Endometrium (tissue), 2 donors: ENCODE measurements around the gene CIC.

ENCODE experiments used
- FAIRE-seq: peaks from 2 replicates; lab custom pipeline; 2012; peaks lifted over from hg19 to GRCh38; lab: Jason Lieb, UNC
- donor health status: control.
- donor health status: control.

CIC gene

DNA sequence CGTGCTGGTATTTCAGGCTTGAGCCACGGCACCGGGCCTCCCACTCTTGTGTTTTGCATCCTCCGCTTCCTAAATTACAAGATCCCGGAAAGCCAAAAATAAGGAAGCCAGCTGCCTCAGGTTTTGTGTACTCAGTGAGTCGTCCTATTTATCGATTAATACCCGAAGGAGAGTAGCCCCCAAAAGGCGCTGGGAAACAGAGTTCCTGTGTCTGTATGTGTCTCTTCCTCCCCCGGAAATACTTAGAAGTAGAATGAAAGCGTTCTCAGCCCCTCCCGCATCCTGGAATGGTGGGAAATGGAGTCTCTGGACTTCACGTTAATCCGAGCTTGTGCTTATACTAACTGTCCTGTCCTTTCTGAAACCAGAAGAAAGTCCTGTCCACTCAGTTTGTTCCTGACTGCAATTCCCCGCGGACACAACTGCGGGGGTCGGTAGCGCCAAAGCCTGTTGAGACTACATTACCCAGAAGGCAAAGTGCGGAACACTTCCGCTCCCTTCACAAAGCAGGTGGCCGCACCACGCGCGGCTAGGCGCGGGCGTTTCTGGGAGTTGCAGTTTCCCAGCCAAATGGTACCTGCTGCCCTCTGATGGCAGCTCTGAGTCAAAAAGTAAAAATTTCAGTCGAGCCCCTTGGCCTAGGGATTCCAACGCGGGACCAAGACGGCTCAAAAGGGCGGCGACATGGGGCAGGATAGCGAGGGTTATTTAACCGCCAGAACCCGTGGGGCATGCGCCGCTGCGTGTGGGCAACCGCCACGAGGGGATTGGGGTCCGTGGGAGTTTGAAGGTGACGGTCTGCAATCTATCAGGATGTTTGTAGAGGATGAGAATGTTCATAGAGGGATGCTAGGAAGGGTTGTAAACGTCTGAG lies 24.5 kb upstream of the CIC start:
- peak; percentile 93 for FAIRE-seq

DNA sequence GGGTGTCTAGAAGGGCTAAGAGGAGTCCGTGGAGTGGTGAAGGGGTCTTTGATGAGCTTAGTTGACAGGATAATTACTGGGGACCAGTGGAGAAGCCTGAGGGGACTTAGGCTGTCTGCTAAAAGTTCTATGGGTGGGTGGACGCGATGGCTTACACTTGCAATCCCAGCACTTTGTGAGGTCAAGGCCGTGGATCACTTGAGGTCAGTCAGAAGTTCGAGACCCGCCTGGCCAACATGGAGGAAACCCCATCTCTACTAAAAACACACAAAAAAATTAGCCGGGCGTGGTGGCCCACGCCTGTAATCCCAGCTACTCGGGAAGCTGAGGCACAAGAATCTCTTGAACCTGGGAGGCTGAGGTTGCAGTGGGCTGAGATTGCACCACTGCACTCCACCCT lies 23.8 kb upstream of the CIC start:
- no peak for FAIRE-seq

DNA sequence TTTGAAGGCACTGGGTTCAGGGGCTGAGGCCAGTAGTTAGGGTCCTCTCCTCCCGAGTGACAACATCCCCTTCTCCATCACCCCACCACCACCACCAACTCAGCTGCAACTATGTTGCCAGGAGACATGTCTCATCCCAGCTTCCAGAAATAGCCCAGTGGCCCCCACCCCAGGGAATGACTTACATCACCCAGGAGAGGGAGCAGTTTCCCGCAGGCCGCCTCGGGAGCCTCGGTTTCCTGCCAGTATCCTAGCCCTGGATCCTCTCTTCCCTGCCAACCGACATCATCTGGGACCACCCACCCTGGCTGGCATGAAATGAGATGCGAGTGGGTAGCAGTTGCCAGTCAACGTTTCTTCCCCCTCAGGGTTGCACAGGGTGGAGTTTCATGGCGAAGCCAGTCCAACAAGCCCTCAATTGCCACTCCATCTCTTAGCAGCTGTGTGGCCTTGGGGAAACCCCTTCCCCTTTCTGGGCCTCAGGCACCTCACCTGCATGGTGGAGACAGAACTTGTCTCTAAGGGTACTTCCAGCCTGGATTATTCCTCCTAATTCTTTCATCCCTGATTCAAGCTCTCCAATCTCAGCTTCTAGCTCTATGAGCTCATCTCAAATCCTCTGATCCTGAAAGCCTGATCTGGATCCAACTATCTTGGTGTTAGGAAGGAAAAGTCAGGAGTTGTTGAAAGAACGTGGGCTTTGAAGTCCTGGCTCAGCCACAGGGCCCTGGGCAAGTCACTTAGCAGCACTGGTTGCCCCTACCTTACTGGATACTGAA lies 22.7 kb upstream of the CIC start:
- no peak for FAIRE-seq

DNA sequence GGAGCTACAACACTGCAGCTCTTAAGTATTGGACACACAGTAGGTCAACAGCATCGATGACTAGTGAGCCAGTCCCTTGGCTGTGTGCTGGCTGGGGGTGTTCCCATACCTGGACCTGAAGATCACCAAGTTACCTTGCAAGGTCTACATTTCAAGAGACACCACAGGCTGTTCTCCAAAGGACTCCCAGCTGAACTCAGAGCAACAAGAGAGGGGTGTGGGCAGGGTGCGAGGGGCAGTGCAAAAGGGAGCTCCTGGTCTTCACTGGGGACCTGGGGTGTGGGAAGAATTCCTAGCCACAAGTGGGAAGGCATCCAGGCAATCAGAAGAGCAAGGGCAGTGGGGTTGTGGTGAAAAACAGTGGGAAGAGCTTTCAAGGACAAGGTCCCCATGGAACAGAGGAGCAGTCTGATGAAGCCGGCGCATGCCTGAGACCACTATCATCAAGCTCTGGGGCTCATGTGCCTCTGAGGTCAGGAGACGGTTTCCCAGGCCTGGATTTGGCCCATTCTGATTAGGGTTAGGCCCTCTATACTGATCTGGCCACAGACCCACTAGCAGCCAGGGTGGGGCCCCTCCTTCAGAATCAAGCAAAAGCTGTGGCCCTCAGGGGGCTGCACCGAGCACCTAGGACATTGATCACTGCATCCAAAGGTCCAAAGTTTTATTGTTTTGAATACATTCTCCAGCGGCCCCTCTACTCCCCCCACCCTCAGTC lies 22.0 kb upstream of the CIC start:
- no peak for FAIRE-seq

DNA sequence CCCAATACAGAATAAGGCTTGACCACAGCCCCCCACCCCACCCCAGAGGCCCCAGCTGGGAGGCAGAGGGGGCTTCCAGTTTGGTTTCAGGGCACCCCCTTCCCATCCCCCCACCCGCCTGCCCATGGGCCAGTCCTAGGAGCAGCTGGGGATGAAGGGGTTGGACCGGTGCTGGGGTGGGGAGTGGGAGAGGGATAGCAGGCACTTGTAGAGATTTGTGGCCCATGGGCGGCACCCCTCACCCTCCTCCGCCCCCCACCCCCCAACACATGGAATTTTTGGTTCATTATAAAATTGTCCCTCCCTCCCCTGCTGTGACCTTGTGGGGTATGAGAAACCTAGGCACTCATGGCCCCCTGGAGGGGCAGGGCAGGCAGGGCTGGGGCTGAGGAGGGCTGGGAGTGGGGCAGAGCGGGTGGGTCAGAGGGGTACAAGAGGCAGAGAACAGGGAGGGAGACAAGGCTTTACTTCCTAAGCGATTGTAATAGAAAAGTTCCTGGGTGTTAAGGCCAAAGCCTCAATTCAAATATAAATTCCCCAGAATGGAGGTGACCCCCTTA lies 21.3 kb upstream of the CIC start:
- no peak for FAIRE-seq

DNA sequence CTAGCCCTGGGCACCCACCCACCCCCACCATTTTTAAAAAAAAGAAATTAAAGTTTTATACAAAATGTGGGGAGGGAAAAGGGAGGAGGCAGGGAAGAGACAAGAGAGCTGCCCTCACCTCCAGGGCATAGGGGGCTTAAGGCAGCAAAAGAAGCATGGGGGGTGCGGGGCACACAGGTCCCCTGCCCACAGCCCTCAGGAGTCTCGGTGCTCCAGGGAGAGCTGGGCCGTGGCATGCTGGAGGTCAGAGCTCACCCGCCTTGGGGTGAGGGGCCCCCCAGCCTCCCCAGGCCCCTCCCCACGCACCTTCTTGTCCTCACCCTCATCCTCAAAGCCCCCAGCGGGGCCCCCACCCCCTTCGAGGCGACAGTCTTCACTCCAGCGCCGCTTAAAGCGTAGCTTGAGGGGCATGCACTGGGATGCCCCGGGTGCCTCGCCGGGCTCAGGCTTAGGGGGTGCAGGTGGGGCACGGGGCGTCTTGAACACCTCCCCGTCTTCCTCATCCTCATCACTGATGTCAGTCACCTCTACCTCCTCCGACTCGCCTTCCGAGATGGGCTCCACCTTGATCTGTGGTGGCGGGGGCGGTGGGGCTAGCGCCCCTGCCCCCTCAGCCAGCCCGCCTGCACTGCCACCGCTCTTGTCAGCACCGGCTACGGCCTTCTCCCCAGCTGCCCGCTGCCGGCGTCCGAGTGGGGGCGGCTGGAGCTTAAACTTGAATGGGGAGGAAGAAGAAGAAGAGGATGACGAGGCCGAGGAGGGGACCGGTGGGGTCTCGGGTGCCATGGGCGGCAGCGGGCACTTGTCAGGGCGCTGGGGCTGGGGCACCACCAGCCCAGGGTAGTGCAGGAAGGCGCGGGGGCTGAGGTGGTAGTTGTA lies 20.5 kb upstream of the CIC start:
- FAIRE-seq, result no peak

DNA sequence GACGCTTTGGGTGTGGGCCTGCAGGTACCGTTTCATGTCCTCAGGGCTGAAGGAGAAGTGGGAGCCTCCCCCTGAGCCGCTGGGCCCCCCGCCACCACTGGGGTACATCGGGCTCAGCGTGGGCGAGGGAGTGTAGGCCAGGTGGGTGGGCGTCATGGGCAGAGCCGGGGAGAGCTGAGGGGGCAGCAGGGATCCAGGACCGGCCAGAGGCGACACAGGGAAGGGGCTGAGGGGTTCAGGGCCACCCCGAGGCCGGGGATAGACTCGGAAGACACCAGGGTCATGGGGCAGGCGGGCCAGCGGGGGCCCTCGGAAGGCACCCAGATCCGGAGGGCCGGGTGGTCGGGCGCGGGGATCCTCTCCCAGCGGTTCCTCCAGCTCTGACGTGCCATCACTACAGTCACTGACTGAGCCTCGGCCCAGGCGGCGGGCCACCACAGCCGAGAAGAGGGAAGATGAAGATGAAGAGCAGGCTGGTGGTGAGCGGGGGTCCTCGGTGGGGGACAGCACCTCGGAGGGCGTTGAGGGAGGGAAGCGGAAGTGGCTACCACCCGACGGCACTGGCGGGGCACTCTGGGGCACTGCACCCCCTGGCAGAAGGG lies 19.8 kb upstream of the CIC start:
- FAIRE-seq, result no peak

DNA sequence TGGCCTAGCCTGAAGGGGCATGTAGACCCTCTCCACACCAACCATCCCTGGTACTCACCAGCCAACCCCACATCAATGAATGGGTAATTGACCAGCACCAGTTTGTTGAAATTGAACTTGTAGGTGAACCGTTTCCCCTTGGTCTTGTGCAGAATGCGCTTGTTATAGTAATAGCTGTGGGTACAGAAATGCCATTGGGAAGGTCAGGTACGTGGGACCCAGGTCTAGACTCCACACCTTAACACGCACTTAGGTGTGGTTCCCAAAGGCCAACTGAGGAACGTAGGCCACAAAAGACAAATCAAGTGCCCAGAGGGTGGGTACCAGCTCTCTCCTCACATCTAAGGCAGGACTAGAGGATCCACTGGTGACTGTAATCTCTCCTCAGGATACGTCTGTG lies 19.3 kb upstream of the CIC start:
- no peak for FAIRE-seq

DNA sequence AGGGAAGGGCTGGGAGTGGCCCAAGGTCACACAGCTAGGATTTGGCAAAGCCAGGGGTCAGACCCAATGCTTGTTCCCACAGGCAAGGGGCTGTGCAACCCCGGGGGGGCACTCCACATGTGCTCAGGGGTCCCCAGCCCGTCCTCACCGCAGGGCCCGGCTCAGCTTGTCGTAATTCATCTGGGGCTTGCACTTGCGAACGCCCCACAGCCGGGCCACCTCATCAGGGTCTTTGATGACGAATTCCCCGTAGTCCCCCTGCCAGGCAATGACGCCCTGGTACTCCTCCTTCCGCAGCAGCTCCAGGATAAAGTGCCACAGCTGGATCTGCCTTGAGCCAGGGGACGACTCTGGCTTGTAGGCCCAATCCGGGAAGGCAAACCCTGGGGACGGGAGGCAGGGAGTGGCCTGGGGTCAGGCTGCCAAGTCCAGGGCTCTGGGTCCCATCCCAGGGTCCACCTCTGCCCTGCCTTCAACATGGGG lies 18.8 kb upstream of the CIC start:
- no peak for FAIRE-seq

DNA sequence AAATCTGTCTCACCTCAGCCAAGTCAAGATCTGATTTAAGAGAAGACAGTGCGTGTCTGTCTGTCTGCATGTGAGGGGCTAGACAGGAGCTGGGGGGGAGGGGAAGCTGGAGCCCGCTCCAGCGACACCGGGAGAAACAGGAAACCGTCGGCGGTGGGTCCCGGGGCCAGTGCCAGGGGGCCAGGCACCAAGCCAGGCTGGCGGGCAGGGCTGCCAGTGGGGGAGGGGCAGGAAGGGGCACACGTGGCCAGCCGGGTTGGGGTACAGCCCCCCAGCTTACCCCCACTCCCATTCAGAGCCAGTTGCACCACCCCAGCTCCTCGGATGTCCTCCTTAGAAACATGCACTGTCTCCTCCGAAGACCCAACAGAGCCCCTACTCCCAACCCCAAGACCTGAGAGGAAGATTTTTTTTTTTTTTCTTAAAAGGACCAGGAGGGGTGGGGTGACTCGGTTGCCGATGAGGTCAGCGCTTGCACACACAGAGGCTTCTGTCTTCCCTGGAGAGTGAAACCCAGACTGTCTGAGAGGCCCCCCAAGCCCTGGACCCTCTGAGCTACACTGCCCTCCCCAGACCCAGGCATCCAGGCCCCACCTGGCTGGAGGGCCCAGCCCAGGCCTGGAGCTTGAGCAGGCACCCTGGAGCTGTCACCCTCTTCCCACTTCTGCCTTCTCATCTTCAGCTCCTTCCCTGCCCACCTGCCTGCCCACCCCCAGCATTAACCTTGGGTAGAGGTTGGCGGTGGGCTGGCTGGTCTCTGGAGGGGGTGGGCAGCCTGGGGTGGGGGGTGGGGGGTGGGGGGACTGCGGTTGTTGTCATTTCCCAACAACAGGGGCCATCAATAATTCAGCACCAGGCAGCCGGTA lies 18.2 kb upstream of the CIC start:
- no peak for FAIRE-seq

DNA sequence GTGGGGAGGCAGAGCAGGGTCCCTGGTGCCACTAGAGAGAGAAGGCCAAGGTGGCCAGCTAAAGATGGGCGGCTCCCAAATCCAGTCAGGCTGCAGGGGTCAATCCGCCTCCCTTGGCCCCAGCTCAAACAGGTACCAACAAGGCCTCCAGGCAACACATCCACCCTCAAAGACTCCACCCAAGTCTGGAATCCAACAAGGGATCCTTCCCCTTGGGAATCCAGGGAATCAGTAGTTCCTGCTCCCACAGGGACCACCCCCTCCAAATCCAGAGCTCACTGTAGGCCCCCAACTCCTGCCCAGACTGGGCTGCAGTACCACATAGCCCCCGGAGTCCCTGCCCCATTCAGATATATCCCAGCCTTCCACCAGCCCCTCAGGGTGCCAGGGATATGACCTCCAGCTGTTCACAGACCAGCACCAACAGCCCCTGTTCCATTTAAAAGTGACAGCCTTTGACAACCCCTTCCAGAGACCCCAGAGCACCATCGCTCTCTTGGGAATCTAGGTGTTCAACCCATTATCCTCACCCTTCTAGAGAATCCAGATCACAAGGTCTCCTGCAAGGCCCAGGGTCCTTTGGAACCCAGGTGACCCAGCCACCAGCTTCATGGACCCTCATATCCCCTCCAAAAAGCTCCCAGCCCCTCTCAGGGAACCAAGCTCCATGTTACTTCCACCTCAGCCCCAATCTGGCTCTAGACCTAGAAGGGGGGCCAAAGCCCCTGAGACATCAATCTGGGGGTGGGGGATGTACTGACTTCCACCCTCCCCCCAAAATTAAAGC lies 17.3 kb upstream of the CIC start:
- no peak for FAIRE-seq

DNA sequence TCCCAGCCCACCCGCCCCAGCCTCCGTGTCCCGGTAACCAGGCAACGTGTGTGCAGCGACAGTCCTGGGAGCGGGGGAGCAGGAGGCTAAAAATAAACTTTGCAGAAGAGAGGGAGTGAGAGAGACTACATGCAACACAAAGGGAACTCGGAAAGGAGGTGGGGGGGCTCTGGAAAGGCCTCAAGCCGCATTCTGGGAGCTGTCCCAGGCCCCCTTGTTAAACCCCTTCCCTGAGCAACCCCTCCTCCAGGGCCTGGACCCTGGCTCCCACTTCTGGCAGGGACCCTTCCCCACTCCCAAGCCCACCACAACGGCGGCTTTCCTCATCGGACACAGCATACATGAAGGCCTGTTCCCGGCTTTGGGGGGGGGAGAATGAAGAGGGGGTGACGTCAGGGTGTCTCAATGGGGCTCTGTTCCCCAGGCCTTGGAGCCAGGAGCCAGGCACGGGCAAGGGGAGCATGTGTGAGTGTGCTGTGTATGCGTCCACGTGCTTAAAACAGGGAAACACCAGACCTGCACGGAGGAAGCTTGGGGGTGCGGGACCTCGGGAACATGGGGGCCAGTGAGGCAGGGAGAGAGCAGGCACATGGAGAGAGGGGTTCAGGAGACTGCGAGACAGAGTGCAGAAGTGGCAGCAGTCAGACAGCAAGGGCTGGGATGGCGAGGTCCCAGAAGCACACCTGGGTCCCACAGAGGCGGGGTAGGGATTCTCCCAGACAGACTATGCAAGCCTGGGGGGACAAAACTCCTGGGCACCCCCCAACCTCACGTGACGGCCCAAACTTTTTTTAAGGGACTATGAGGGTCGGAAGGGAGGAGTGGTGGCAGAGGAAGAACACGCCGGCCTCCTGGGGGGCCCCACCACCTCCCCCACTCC lies 16.4 kb upstream of the CIC start:
- no peak for FAIRE-seq

DNA sequence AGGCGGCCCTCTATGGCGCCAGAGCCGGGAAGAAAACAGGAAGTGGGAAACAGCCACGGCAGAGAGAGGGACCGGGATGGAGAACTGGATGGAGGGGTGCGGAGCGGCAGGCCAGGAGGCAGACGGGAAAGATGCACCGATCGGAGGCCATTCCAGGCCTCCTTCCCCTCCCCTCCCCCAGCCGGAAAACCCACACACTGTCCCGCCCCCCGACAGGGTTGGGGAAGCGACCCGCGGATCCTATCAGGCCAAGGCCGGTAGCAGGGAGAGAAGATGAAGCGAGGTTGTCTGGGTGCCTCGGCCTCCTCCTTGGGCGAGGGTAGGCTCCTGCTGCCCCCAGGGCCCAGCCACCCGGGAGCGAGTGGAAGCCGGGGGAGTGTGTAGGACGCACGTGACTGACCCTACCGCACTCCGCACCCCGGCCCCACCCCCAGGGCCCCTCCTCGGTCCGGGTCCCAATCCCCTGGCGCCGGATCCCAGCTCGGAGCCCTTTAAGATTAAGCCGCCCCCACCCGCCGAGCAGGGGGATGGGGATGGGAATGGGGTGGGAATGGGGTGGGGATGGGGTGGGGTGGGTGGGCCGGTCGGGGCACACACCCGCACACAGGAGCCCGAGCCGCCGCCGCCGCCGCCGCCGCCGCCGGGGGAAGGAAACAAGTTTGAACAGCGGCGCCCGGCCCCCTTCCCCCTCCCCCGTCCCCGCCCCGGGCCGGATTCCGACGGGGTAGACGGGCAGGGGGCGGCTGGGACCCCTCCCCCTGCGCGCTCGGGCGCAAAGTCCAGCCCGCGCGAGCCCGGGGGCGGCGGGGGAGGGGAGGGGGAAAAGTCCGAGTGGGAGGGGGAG lies 15.6 kb upstream of the CIC start:
- no peak for FAIRE-seq

DNA sequence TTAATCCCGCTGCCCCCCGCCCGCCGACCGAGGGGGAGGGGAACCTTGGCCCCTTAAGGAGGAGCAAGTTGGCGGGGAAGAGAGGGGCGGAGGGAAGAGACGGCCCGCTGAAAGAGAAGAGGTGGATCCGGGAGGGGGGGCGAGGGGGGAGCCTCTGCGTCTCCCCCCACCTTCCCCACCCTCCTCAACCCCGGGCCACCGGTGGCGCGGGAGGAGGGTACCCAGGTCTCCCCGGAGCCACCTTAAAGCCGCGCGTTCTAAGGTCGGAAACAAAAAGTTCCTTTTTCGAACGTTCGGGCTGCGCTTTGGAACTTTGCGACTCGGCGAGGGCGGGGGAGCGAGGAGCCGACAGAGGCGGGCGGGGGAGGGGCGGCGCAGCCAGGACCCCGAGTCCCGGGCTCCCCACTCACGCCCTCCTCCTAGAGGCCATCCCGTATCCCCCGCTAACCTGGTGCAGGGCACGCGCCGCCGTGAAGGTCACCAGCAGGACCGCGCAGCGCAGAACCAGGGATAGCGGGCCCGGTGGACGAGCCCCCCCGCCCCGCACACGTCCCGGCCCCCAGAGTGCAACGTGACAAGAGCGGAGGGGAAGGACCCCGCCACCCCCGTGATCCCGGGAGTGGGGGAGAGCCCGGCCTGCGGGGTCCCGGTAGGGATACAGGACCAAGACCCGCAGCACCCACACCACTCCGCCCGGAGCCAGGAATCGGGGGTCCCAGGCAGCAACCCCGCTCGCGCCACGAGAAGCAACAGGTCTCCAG lies 14.8 kb upstream of the CIC start:
- FAIRE-seq, result no peak

DNA sequence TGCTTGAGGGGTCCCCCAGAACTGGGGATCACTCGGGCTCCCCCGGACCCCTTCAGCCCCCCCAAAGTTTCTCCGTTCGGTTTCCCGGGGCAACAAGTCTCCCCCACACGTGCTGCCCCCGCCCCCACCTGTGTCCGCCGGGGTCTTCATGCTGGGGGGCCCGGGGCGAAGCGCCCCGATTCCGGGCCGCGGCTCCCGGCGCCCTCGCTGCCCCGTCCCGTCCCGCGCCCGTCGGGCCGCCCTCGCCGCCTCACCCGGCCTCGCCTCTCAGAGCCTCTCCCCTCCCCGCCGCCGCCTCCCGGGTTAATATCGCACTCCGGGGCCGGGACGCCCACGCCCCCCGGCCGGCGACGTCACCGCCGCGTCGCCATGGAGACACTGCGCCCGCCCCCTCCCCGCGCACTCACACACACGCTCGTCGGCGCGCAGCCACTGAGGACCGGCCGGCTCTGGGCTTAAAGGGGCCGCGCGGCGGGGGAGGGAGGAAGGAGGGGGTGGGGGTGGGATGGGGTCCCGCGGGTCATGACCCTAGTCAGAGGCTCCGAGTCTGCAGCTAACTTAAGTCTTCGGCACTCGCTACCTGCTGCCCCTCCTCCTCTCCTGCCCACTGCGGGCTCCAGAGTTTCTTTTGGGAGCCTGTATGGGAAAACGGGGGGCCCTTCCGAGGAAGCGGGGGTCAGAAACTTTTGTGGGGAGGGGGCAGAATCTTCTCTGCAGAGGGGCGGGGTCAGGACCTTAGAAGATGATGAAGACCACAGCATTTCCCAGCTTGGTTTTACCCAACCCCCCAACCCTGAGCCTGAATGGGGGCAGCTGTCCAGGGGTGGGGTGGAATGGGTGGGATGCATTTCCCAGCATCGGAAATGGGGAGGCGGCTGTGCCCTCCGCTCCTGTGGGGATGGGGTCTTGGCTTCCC lies 13.9 kb upstream of the CIC start, which contains the start of gene ERF:
Gene ERF (minus strand): TSS at position 279 of the 916 bp plus-strand sequence. CDS start 129 bp downstream, at position 150.
- FAIRE-seq, result no peak
